RKO (cell line): ENCODE measurements around the gene ACTRT2.

Experiments
- DNase-seq: peaks from one replicate; pipeline ENCODE4 v3.0.0-alpha.2; 2016; ENCODE audit warnings: low spot score

ACTRT2 gene

DNA sequence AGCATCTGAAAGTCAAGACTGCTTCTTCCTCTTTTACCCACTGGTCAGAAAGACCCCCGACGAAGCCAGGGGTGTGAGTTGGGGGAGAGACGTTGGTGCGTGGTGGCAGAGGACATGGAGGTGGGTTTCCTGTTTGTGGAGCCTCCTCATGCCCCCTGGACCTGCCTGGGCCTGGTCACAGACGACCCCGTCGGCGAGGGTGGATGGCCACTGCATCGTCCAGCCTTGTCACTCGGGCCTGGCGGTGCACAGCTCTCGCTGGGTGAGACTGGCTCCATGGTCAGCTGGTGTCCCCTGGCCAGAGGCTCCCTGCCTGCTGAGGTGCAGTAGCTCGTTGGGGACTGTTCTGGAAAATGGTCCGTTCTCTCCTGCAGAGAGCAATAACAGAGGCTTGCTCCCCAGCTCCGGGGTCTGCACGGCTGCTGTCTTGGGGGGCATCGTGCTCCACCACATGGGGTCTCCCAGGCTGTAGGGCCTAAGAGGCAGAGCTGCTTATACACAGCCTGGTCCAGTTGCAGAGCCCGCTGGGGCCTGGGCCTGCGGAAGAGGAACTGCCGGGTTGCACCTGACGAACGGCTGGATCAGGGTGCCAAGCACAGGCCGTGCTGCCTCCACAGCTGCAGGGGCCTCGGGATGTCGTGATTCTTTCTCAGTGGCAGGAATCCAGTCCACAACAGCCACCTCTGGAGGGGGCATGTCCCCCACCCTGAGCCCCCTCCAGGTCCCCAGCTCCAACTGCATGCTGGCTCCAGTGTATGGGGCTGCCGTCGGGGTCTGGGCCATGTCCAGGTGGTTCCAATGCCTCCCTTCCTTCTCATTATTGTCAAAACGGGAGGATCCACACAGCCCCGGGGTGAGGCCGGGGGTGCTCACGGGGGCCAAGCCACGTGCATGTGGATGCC, 18.0 kb upstream of the ACTRT2 start:
- no peak for DNase-seq

DNA sequence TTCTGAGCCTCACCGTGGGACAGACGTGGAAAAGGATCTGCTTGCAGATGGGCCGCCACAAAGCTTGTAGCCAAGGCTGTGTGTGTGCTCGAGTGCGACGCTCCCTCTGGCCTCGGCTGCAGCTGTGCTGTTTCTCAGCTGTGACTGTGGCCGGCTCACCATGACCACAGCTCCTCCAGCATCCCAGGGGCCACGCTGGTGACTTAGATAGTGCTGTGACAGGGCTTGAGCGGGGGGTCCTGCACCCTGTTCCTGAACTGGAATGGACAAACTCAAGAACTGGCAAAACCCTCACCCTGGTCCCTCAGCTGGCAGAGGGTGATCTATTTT, 17.4 kb upstream of the ACTRT2 start:
- DNase-seq, result no peak

- DNase-seq, result no peak
Observed at GRCh38 chr1:3004285-3005205, 16.7 kb upstream of the ACTRT2 start.

DNA sequence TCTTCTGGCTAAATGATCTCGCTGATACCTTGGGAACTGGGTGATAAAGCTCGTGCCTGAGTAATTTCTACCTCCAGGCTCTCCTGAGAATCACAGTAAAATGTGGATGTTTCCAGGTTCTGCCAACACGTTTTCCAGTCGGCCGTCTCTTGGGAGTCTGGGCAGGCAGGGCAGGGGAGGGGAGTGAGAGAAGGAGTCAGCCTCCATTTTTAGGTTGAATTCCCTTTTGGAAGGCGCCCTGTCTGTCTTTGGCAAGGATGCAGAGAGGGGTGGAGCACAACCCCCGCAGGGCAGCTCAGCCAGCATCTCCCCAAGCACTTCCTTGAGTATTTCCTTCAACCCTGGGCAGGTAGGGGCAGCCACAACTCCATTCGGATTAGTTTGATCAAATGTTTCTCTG, 15.5 kb upstream of the ACTRT2 start:
- DNase-seq, result no peak

DNA sequence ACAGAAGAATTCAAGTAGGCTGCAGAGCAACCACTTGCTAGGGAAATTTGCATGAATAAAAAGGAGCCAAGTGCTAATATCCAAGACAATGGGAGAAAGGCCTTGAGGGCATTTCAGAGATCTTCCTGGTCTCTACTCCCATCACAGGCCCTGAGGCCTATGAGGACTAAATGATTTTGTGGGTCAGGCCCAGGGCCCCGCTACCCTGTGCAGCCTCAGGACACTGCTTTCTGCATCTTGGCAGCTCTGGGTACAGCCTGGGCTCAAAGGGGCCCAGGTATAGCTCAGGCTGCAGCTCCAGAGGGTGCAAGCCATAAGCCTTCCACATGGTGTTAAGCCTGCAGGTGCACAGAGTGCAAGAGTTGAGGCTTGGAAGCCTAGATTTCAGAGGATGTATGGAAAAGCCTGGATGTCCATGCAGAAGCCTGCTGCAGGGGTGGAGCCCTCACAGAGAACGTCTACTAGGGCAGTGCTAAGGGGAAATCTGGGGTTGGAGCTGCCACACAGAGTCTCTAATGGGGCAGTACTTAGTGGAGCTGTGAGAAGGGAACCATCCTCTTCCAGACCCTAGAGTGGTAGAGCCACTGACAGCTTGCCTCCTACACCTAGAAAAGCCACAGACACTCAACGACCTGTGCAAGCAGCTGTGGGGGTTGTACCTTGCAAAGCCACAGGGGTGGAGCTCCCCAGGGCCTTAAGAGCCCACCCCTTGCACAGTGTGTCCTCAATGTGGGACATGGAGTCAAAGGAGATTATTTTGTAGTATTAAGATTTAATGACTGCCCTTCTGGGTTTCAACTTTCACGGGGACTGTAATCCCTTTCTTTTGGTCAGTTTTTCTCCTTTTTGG, 13.7 kb upstream of the ACTRT2 start:
- DNase-seq, result no peak

DNA sequence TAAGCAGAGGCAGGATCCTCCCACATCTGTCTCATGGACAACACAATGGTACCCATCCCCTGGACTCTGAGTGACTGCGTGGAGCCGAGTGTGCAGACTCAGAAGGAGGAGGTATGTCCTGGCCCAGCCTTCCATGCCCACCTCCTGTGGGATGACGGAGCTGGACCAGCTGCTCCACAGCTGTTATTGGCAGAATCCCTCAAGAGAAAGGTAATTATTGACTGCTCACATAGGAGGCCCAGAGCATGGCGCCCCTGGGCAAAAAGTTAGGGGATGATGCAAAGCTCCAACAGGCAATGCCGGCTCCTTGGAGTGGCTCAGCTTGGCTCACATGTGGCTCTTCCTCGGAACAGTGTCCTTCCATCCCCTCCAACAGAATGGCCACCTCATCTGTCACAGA, 12.2 kb upstream of the ACTRT2 start:
- no peak for DNase-seq

DNA sequence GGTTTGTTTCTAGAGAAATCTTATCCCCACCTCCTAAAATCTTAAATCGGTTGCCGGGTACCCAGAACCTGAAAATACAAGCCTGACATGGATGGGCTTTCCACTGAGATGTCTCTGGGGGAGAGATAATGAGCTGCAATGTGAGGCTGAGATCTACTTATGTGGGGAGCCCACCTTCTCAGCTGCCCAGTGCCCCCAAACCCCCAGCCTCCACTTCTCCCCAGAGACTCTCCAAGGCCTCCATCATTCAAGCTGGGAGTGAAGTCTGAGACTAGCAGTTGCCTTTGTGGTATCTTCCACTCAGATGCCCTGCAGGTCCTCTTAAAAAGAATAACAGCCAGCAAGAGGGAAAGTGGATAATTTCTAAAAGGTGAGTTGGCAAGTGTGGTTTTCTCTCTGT, 11.7 kb upstream of the ACTRT2 start:
- no peak for DNase-seq

DNA sequence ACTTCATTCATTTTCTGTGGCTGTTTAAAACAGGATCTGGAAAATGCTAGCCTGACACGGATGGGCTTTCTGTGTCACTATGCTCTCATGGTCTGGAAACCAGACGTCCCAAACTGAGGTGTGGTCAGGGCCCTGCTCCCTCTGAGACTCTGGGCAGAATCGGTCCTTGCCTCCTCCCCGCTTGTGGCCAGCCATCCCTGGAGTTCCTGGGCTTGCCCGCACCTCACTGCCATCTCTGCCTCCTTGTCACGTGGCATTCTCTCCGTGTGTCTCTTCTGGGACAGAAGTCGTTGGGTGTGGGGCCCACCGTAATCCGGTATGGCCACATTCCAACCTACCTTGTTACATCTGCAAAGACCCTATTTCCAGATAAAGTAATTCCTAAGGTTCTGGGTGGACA, 10.1 kb upstream of the ACTRT2 start:
- DNase-seq, result no peak

- no peak for DNase-seq
Observed at GRCh38 chr1:3011631-3012455, 9.4 kb upstream of the ACTRT2 start.

GRCh38 chr1:3012456-3013291, 8.6 kb upstream of the ACTRT2 start:
- DNase-seq, result peak; percentile 0

DNA sequence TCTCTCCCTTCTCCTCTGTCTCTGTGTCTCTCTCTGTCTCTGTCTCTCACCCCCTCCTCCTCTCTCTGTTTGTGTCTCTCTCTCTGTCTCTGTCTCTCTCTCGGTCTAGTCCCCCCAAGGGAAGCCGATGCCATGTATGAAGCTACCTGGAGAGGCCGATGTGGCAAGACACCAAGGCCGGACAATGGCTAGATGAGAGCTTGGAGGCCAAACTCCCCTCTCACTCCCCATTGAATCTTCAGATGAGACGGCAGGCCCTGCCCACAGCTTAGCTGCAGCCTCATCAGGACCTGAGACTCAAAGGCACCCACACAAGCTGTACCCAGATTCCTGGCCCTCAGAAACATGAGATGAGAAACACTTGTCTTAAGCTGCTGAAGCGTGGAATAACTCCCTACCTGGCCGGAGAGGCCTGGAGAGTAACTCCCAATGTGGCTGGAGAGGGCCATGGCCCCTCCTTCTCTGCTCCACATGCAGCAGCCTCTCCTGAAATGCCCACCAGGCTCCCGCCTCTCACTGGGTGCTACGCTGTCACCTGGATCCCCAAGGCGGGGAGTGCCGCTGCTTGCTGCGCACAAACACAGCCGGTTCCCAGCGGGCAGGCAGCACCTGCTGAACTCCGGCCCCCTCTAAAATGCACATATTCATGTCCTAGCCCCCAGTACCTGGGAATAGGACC, 7.8 kb upstream of the ACTRT2 start:
- no peak for DNase-seq

DNA sequence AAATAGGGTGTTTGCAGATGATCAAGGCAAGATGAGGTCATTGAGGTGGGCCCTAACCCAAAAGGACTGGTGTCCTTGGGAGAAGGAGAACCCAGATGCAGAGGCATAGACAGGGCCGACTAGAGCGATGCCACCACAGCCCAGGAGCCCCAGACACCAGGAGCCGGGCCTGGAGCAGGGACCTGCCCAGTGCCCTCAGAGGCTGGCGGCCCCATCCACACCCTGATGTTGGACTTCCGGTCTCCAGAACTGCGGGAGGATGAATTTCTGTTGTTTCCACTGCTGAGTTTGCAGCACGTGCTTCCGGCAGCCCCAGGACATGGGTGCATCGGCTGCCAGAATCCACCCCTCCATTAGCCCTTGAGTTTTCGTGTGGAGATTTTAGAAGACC, 7.2 kb upstream of the ACTRT2 start:
- no peak for DNase-seq

- no peak for DNase-seq
Observed at GRCh38 chr1:3014443-3015268, 6.6 kb upstream of the ACTRT2 start.

DNA sequence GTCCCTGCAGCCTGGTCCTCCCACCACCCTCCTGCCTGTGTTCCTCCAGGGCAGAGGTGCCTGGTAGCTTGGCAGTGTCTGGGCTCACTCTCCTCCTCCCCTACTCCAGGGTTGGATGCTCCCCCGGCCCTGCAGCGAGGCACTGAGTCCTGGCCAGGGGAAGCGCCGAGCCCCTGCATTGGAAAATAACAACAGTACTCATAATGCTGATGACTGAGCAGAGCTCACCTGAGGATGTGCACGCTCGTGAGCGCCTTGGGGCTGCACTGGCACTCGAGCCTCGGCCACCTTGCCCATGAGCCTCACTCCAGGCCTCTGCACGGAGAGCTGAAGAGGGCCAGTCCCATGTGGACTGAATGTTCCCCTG, 6.0 kb upstream of the ACTRT2 start:
- DNase-seq, result no peak

GRCh38 chr1:3015744-3016143, 5.5 kb upstream of the ACTRT2 start:
- DNase-seq, result no peak

- no peak for DNase-seq
Observed at GRCh38 chr1:3016641-3017439, 4.4 kb upstream of the ACTRT2 start.

- DNase-seq, result no peak
Observed at GRCh38 chr1:3017440-3018050, 3.7 kb upstream of the ACTRT2 start.

DNA sequence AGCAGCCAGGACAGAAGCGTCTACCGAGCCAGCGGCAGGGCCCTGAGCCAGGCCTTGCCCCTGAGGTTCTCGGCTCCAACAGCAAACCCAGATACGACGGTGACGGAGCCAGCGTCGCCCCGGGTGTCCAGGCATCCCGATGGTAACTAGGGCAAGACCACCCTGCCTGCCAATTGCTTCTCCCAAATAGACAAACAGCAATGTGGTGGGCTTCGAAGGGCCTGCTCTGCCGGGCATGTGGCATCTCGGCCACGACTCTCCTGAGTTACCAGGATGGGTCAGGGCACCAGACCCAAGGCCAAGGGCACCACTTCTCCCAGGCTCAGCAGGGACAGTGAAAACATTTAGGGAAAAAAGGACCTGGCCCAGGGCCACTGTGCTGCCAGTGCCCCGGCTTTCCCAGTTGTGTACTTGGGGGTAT, 3.2 kb upstream of the ACTRT2 start:
- DNase-seq, result no peak
